DOHH2 (cell line): Measurements from ENCODE around the gene TSC22D1.

Experiments
- CTCF ChIP-seq: fragments of 200-600 bp; sonication (generic); IDR thresholded peaks from one replicate; pipeline ENCODE4 v1.5.1; 2014; ENCODE audit warnings: antibody characterized with exemption, mild to moderate bottlenecking, low read depth, low read length; ENCODE audit not compliant: poor library complexity, severe bottlenecking
- EZH2phosphoT487 ChIP-seq: fragments of 200-600 bp; sonication (generic); IDR thresholded peaks from 2 replicates; pipeline ENCODE4 v1.6.1; 2017; ENCODE audit warnings: borderline replicate concordance, mild to moderate bottlenecking, antibody characterized with exemption, low read length, moderate library complexity, mixed read lengths

DNA sequence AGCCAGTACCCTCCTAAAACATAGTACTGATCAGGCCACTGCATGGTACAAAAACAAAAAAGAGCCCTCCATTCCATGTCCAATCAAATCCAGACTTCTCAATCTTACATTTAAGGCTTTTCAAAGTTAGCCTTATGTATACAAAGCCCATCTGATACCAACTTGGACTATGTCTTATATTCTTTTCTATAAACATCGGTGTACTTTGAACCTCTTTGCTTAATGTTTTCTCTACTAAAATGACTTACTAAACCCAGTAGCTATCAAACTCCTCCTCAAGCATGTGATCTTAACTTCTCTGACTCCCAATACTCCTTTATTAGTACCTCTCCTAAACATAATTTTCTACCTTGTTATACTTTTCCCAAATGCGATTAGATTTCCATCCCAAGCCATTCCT, 14.8 kb downstream of the TSC22D1 start:
- TF ChIP-seq CTCF, result no peak
- TF ChIP-seq EZH2phosphoT487, result no peak
